WTC11 (cell line): ENCODE results near the gene ING2.

Experiments used
- CBFB ChIP-seq: sonication (generic); formaldehyde crosslinking; IDR thresholded peaks from 2 replicates; pipeline ENCODE4 v1.8.1; 2022; ENCODE audit warnings: mild to moderate bottlenecking, low read depth, missing genetic modification reagents
- CTCF ChIP-seq: fragments of 200-600 bp; IDR thresholded peaks from 2 replicates; pipeline ENCODE4 v1.8.0; 2022; ENCODE audit warnings: antibody characterized with exemption
- NR3C1 ChIP-seq: sonication (generic); formaldehyde crosslinking; conservative IDR thresholded peaks from 2 replicates; pipeline ENCODE4 v1.8.1; 2023; ENCODE audit warnings: low read depth, mild to moderate bottlenecking, missing genetic modification reagents
- SP1 ChIP-seq: sonication (generic); formaldehyde crosslinking; conservative IDR thresholded peaks from 2 replicates; pipeline ENCODE4 v1.8.1; 2022; ENCODE audit warnings: missing genetic modification reagents
- TCF7 ChIP-seq: sonication (generic); formaldehyde crosslinking; IDR thresholded peaks from 2 replicates; pipeline ENCODE4 v1.8.0; 2022; ENCODE audit warnings: mild to moderate bottlenecking, low read depth, missing genetic modification reagents, moderate library complexity

GRCh38 chr4:183469936-183470335 is 34.9 kb upstream of the ING2 start:
- no peak for TF ChIP-seq TCF7 (CRISPR knock-in tag)
- TF ChIP-seq SP1 (CRISPR knock-in tag): no peak
- TF ChIP-seq CTCF: no peak
- TF ChIP-seq CBFB (CRISPR knock-in tag): no peak
- no peak for TF ChIP-seq NR3C1 (CRISPR knock-in tag)
